Limb (tissue), 2 donors: ENCODE results near the gene CDCP2.

Experiments used
- DNase-seq, 2 donors: peaks; one replicate each; pipeline ENCODE4 v3.0.0-alpha.2; 2016; ENCODE audit errors: extremely low spot score in 2 of 2

CDCP2 gene

GRCh38 chr1:54094001-54094729 lies 58.6 kb downstream of the CDCP2 start:
- DNase-seq = no peak

GRCh38 chr1:54091666-54092065 lies 61.1 kb downstream of the CDCP2 start:
- DNase-seq = no peak

- no peak for DNase-seq
These were observed 64.4 kb downstream of the CDCP2 start for GRCh38 chr1:54088385-54088784.

GRCh38 chr1:54086754-54087153 lies 66.0 kb downstream of the CDCP2 start:
- DNase-seq = no peak

- DNase-seq = no peak
These were observed 68.0 kb downstream of the CDCP2 start for GRCh38 chr1:54084794-54085193.
